Keratinocyte (primary cell): ENCODE measurements around the gene SMARCC1. TPM values are rescaled to one million over a fixed set of nuclear protein-coding genes. Genes with fewer than 3 reads are reported as not detected.
"Not testable (repeated sequence)": the region's sequence is repeated elsewhere in the genome, so short reads cannot be mapped to it uniquely, and the experiment has no call there.

Source experiments
- DNase-seq: peaks from one replicate; pipeline ENCODE4 v3.0.0-alpha.2; 2011; ENCODE audit warnings: low read depth, missing footprints, low spot score
- FAIRE-seq: peaks from 2 replicates; lab custom pipeline; 2011; peaks lifted over from hg19 to GRCh38; lab: Jason Lieb, UNC
- H2AFZ ChIP-seq: 2 replicates; pipeline ENCODE4 v1.6.0; 2012; ENCODE audit warnings: low read length, control low read depth, inconsistent platforms; ENCODE audit not compliant: control insufficient read depth
- H3K27ac ChIP-seq: 2 replicates; pipeline ENCODE4 v1.5.1; 2011; ENCODE audit warnings: low read length; ENCODE audit not compliant: control insufficient read depth, insufficient read depth
- H3K27me3 ChIP-seq: 3 replicates; pipeline ENCODE4 v1.6.0; 2011; ENCODE audit warnings: low read length; ENCODE audit not compliant: control insufficient read depth, insufficient read depth; ENCODE audit errors: extremely low read depth
- H3K36me3 ChIP-seq, 2 experiments: 2 replicates in 1 of 2; 3 replicates in 1 of 2; pipeline ENCODE4 v1.5.1; 2011; ENCODE audit warnings: low read length in 2 of 2, mild to moderate bottlenecking in 1 of 2; ENCODE audit not compliant: control insufficient read depth in 2 of 2, insufficient read depth in 2 of 2; ENCODE audit errors: extremely low read depth in 1 of 2
- H3K4me1 ChIP-seq: 3 replicates; pipeline ENCODE4 v1.5.1; 2011; ENCODE audit warnings: low read length; ENCODE audit not compliant: control insufficient read depth, insufficient read depth; ENCODE audit errors: extremely low read depth
- H3K4me2 ChIP-seq: 3 replicates; pipeline ENCODE4 v1.6.0; 2011; ENCODE audit warnings: low read depth, low read length; ENCODE audit not compliant: control insufficient read depth, insufficient read depth; ENCODE audit errors: extremely low read depth
- H3K4me3 ChIP-seq, 3 experiments: fragments of 200-600 bp in 1 of 3; sonication (generic) in 1 of 3; 2 replicates in 2 of 3; 3 replicates in 1 of 3; pipeline ENCODE4 v1.5.1; 2011 to 2016; ENCODE audit warnings: low read length in 3 of 3, mild to moderate bottlenecking in 3 of 3, control low read depth in 2 of 3, inconsistent platforms in 1 of 3, low read depth in 1 of 3, mixed read lengths in 1 of 3, mixed run types in 1 of 3, moderate library complexity in 1 of 3; ENCODE audit not compliant: control insufficient read depth in 2 of 3, insufficient read depth in 2 of 3; ENCODE audit errors: extremely low read depth in 1 of 3
- H3K79me2 ChIP-seq: 2 replicates; pipeline ENCODE4 v1.6.0; 2012; ENCODE audit warnings: low read length; ENCODE audit not compliant: control insufficient read depth, insufficient read depth
- H3K9ac ChIP-seq: 3 replicates; pipeline ENCODE4 v1.6.0; 2011; ENCODE audit warnings: low read length; ENCODE audit not compliant: control insufficient read depth, insufficient read depth; ENCODE audit errors: extremely low read depth
- H3K9me1 ChIP-seq: 3 replicates; pipeline ENCODE4 v1.6.0; 2011; ENCODE audit warnings: low read length; ENCODE audit not compliant: control insufficient read depth, insufficient read depth; ENCODE audit errors: extremely low read depth
- H3K9me3 ChIP-seq: 2 replicates; pipeline ENCODE4 v1.5.1; 2012; ENCODE audit warnings: low read depth, low read length; ENCODE audit not compliant: control insufficient read depth
- H4K20me1 ChIP-seq: 3 replicates; pipeline ENCODE4 v1.6.0; 2011; ENCODE audit warnings: low read length; ENCODE audit not compliant: control insufficient read depth, insufficient read depth; ENCODE audit errors: extremely low read depth
- EZH2 ChIP-seq: IDR thresholded peaks from one replicate; pipeline ENCODE4 v1.6.1; 2012; ENCODE audit warnings: inconsistent platforms, mild to moderate bottlenecking, low read length, moderate library complexity
- dilution Hi-C: fragments of 300-500 bp; cut with MboI; formaldehyde crosslinking; loops from one replicate; pipeline ENCODE4 v1.7.0; 2020; ENCODE audit warnings: low sequenced_read_pairs; ENCODE audit not compliant: extremely low pct_ligation_motif_present
- polyA plus RNA-seq, 5 experiments: library from polyadenylated mRNA; depleted of rRNA in 3 of 5; stranded (reverse) in 3 of 5; stranded (forward) in 1 of 5; unstranded in 1 of 5; fragments of >200 nt; gene quantifications; 1 replicate in 1 of 5; 2 replicates in 3 of 5; 3 replicates in 1 of 5; pipeline versions ENCODE4 v1.2.1 to v1.2.3, GENCODE V29; 2011 to 2012; ENCODE audit warnings: missing spikeins in 2 of 5, low read depth in 1 of 5, low replicate concordance in 1 of 5
- TF ChIP-seq, protein P1 (sequence below), 3 experiments: IDR thresholded peaks in 1 of 3; conservative IDR thresholded peaks in 1 of 3; optimal IDR thresholded peaks in 1 of 3; 2 replicates in 2 of 3; 3 replicates in 1 of 3; pipeline versions ENCODE3 to v1.5.1; 2011; ENCODE audit warnings: low read length in 3 of 3, mild to moderate bottlenecking in 3 of 3, moderate library complexity in 2 of 3, control low read depth in 1 of 3, inconsistent platforms in 1 of 3; ENCODE audit not compliant: insufficient read depth in 2 of 3; ENCODE audit errors: extremely low read depth in 1 of 3

The SMARCC1 gene
- polyA plus RNA-seq, 1 donor (not counting 4 experiments of a cell fraction or from before 2014, with no cell fraction given): 39.7 TPM

DNA sequence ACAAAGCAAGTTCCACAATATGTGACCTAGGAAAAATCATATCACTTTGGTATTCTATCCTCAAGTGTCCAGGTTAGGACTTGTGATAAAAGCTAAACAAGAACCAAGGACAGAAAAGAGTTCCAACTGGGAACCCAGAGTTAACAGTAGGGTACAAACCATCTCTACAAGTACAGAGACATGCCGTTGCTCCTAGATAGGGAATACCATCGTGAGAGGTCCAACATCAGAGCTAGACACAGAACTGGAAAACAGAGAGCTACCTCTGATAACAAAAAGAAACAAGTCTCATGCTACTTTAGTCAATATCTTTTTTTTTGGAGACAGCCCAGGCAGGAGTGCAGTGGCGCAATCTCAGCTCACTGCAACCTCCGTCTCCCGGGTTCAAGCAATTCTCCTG is 37.8 kb downstream of the SMARCC1 start:
- H3K27ac ChIP-seq: no peak overlapping the region
- no peak for DNase-seq
- no peak overlapping the region for H3K9ac ChIP-seq
- no peaks in the 10 kb centered on the region for H3K9me3 ChIP-seq
- H3K9me1 ChIP-seq: peaks cover 2% of the 10 kb centered on the region
- TF ChIP-seq, protein P1, sequence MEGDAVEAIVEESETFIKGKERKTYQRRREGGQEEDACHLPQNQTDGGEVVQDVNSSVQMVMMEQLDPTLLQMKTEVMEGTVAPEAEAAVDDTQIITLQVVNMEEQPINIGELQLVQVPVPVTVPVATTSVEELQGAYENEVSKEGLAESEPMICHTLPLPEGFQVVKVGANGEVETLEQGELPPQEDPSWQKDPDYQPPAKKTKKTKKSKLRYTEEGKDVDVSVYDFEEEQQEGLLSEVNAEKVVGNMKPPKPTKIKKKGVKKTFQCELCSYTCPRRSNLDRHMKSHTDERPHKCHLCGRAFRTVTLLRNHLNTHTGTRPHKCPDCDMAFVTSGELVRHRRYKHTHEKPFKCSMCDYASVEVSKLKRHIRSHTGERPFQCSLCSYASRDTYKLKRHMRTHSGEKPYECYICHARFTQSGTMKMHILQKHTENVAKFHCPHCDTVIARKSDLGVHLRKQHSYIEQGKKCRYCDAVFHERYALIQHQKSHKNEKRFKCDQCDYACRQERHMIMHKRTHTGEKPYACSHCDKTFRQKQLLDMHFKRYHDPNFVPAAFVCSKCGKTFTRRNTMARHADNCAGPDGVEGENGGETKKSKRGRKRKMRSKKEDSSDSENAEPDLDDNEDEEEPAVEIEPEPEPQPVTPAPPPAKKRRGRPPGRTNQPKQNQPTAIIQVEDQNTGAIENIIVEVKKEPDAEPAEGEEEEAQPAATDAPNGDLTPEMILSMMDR (optimal IDR thresholded peaks at IDR 0.05 in 1 of 3, IDR thresholded peaks at IDR 0.05 in 1 of 3, conservative IDR thresholded peaks at IDR 0.05 in 1 of 3; ENCODE audit: extremely low read depth in 1 of 3, insufficient read depth in 2 of 3, low read length in 3 of 3): no peak
- TF ChIP-seq EZH2: no peak
- dilution Hi-C loops: no loop called here
- no peak overlapping the region for H3K4me3 ChIP-seq
- peaks cover 3% of the 10 kb centered on the region for H4K20me1 ChIP-seq
- no peaks in the 10 kb centered on the region for H3K4me1 ChIP-seq
- H3K4me2 ChIP-seq: no peak overlapping the region
- peaks cover 74% of the 10 kb centered on the region for H3K79me2 ChIP-seq
- FAIRE-seq: no peak
- H3K36me3 ChIP-seq: peaks cover 2 to 8% of the 10 kb centered on the region in 2 experiments
- no peaks in the 10 kb centered on the region for H3K27me3 ChIP-seq
- H2AFZ ChIP-seq: no peak overlapping the region

DNA sequence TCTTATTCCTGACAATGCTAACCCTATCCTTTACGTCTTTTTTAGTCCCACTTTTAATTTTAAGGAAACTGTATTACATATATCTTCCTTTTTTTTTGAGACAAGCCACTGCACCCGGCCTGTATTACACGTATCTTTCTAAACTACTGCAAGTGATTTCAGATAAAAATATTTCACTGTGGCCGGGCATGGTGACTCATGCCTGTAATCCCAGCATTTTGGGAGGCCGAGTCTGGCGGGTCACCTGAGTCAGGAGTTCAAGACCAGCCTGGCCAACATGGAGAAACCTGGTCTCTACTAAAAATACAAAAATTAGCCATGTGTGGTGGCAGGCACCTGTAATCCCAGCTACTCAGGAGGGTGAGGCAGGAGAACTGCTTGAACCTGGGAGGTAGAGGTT is 38.3 kb downstream of the SMARCC1 start:
- H3K4me3 ChIP-seq, H3K36me3 ChIP-seq, H3K9ac ChIP-seq, DNase-seq, H3K9me1 ChIP-seq, H3K27me3 ChIP-seq, H3K4me1 ChIP-seq, H3K27ac ChIP-seq, H4K20me1 ChIP-seq, FAIRE-seq, dilution Hi-C loops, H3K4me2 ChIP-seq, H3K9me3 ChIP-seq, H2AFZ ChIP-seq: not testable (repeated sequence)
- H3K79me2 ChIP-seq: peaks cover 69% of the 10 kb centered on the region

DNA sequence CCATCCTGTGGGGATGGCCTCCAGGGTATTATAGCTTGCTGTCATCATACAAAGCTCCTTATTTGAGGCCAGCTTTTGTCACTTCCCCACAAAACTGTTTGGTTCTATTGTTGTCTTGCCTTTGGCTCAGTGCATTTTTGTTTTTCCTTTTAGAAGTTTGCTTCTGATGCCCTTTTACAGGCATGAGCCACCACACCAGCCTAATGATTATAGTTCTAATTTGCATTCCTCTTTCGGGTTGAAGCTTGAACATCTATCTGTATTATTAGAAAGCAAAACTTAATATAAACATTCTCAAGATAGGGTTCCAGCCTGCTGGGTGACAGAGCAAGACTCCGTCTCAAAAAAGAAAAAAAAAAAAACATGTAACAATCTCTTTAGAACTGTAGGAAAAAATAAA is 39.8 kb downstream of the SMARCC1 start:
- no peak overlapping the region for H3K4me3 ChIP-seq
- H3K9me1 ChIP-seq: peaks cover 2% of the 10 kb centered on the region
- peaks cover 2 to 8% of the 10 kb centered on the region in 2 experiments for H3K36me3 ChIP-seq
- no peaks in the 10 kb centered on the region for H3K9me3 ChIP-seq
- DNase-seq (no peak), FAIRE-seq (no peak)
- no peaks in the 10 kb centered on the region for H3K4me1 ChIP-seq
- H4K20me1 ChIP-seq: peaks cover 3% of the 10 kb centered on the region
- TF ChIP-seq, protein P1 (optimal IDR thresholded peaks at IDR 0.05 in 1 of 3, IDR thresholded peaks at IDR 0.05 in 1 of 3, conservative IDR thresholded peaks at IDR 0.05 in 1 of 3; ENCODE audit: extremely low read depth in 1 of 3, insufficient read depth in 2 of 3, low read length in 3 of 3): no peak
- no peak for TF ChIP-seq EZH2
- dilution Hi-C loops: no loop called here
- peaks cover 58% of the 10 kb centered on the region for H3K79me2 ChIP-seq
- no peak overlapping the region for H3K4me2 ChIP-seq
- H3K27ac ChIP-seq: no peak overlapping the region
- no peaks in the 10 kb centered on the region for H3K27me3 ChIP-seq
- H3K9ac ChIP-seq: no peak overlapping the region
- no peak overlapping the region for H2AFZ ChIP-seq
